HepG2 (cell line): ENCODE results near the gene ZFP90. TPM values are rescaled to one million over a fixed set of nuclear protein-coding genes. Genes with fewer than 3 reads are reported as not detected.

Experiments
- CREBL2 ChIP-seq: sonication (generic); formaldehyde crosslinking; IDR thresholded peaks from 2 replicates; pipeline ENCODE4 v1.8.1; 2023; ENCODE audit warnings: missing genetic modification reagents, mild to moderate bottlenecking, borderline replicate concordance
- FLYWCH1 ChIP-seq: sonication (generic); formaldehyde crosslinking; IDR thresholded peaks from 2 replicates; pipeline ENCODE4 v1.8.1; 2023; ENCODE audit warnings: mild to moderate bottlenecking, missing genetic modification reagents
- GABPB1 ChIP-seq: IDR thresholded peaks from 2 replicates; pipeline ENCODE4 v1.6.1; 2016; ENCODE audit warnings: mild to moderate bottlenecking, missing genetic modification reagents, moderate library complexity, missing compliant biosample characterization
- MYNN ChIP-seq: sonication (generic); formaldehyde crosslinking; IDR thresholded peaks from 2 replicates; pipeline ENCODE4 v1.4.0; 2020; ENCODE audit warnings: mild to moderate bottlenecking, low read depth, missing genetic modification reagents
- RELA ChIP-seq: sonication (generic); formaldehyde crosslinking; IDR thresholded peaks from 2 replicates; pipeline ENCODE4 v1.4.0; 2020; ENCODE audit warnings: missing genetic modification reagents
- SKIL ChIP-seq: sonication (generic); formaldehyde crosslinking; IDR thresholded peaks from 2 replicates; pipeline ENCODE4 v1.8.0; 2022; ENCODE audit warnings: missing genetic modification reagents, mild to moderate bottlenecking, moderate library complexity, borderline replicate concordance
- THRA ChIP-seq: sonication (generic); formaldehyde crosslinking; IDR thresholded peaks from 2 replicates; pipeline ENCODE4 v1.4.0; 2020; ENCODE audit warnings: missing genetic modification reagents, borderline replicate concordance
- ZBTB8A ChIP-seq: sonication (generic); formaldehyde crosslinking; IDR thresholded peaks from 2 replicates; pipeline ENCODE4 v1.4.0; 2020; ENCODE audit warnings: mild to moderate bottlenecking, low read depth, missing genetic modification reagents, borderline replicate concordance
- ZFP1 ChIP-seq: IDR thresholded peaks from 2 replicates; pipeline ENCODE4 v1.6.1; 2016
- ZNF138 ChIP-seq: sonication (generic); formaldehyde crosslinking; IDR thresholded peaks from 2 replicates; pipeline ENCODE4 v1.5.0; 2020; ENCODE audit warnings: mild to moderate bottlenecking, low read depth, missing genetic modification reagents
- ZNF143 ChIP-seq: sonication (generic); formaldehyde crosslinking; IDR thresholded peaks from 2 replicates; pipeline ENCODE4 v1.4.0; 2020; ENCODE audit warnings: missing genetic modification reagents
- ZNF329 ChIP-seq: sonication (generic); formaldehyde crosslinking; IDR thresholded peaks from 2 replicates; pipeline ENCODE4 v1.9.0; 2021; ENCODE audit warnings: low read depth, mild to moderate bottlenecking, missing genetic modification reagents
- ZNF383 ChIP-seq: sonication (generic); formaldehyde crosslinking; IDR thresholded peaks from 2 replicates; pipeline ENCODE4 v1.4.0; 2020; ENCODE audit warnings: missing genetic modification reagents, mild to moderate bottlenecking, borderline replicate concordance
- ZNF788 ChIP-seq: sonication (generic); formaldehyde crosslinking; IDR thresholded peaks from 2 replicates; pipeline ENCODE4 v1.5.0; 2020; ENCODE audit warnings: mild to moderate bottlenecking, missing genetic modification reagents, borderline replicate concordance
- ZNF883 ChIP-seq: sonication (generic); formaldehyde crosslinking; IDR thresholded peaks from 2 replicates; pipeline ENCODE4 v1.5.1; 2020; ENCODE audit warnings: mild to moderate bottlenecking, missing genetic modification reagents; ENCODE audit errors: not compliant biosample characterization
- polyA plus RNA-seq, 8 experiments: library from polyadenylated mRNA; depleted of rRNA in 3 of 8; stranded (reverse) in 7 of 8; unstranded in 1 of 8; fragments of >200 nt; fragmentation: Illumina TruSeq in 4 of 8; extraction: Trizol in 4 of 8; gene quantifications; 2 replicates each; pipeline versions ENCODE4 v1.2.1 to v1.2.3, GENCODE V29; 2011 to 2016; ENCODE audit warnings: low read depth in 4 of 8, missing spikeins in 1 of 8, mixed read lengths in 1 of 8; ENCODE audit not compliant: insufficient read depth in 1 of 8
- total RNA-seq, 5 experiments: library from RNA; depleted of rRNA; stranded (reverse); fragments of >200 nt; fragmentation: Illumina TruSeq; extraction: Trizol; gene quantifications; 2 replicates each; pipeline ENCODE4 v1.2.3, GENCODE V29; 2016; ENCODE audit warnings: low read depth in 1 of 5
- TF ChIP-seq, protein P1 (sequence below): sonication (generic); formaldehyde crosslinking; IDR thresholded peaks from 2 replicates; pipeline ENCODE4 v1.5.1; 2020; ENCODE audit warnings: mild to moderate bottlenecking, missing genetic modification reagents, moderate library complexity

Gene ZFP90
- total and polyA plus RNA-seq, 2 of the 13 experiments (the other 11 are each of a cell fraction or from before 2014, with no cell fraction given) = 17.6 to 18.9 TPM

DNA sequence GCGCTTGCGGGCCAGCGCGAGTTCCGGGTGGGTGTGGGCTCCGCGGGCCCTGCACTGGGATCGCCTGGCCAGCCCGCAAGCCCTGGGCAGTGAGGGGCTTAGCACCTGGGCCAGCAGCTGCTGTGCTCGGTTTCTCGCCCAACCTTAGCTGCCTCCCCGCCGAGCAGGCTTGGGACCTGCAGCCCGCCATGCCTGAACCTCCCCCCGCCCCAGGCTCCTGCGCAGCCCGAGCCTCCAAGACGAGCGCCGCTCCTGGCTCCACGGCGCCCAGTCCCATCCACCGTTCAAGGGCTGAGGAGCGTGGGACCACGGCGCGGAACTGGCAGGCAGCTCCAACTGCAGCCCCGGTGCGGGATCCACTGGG, 12.3 kb upstream of the ZFP90 start (continued):
- TF ChIP-seq, protein P1, sequence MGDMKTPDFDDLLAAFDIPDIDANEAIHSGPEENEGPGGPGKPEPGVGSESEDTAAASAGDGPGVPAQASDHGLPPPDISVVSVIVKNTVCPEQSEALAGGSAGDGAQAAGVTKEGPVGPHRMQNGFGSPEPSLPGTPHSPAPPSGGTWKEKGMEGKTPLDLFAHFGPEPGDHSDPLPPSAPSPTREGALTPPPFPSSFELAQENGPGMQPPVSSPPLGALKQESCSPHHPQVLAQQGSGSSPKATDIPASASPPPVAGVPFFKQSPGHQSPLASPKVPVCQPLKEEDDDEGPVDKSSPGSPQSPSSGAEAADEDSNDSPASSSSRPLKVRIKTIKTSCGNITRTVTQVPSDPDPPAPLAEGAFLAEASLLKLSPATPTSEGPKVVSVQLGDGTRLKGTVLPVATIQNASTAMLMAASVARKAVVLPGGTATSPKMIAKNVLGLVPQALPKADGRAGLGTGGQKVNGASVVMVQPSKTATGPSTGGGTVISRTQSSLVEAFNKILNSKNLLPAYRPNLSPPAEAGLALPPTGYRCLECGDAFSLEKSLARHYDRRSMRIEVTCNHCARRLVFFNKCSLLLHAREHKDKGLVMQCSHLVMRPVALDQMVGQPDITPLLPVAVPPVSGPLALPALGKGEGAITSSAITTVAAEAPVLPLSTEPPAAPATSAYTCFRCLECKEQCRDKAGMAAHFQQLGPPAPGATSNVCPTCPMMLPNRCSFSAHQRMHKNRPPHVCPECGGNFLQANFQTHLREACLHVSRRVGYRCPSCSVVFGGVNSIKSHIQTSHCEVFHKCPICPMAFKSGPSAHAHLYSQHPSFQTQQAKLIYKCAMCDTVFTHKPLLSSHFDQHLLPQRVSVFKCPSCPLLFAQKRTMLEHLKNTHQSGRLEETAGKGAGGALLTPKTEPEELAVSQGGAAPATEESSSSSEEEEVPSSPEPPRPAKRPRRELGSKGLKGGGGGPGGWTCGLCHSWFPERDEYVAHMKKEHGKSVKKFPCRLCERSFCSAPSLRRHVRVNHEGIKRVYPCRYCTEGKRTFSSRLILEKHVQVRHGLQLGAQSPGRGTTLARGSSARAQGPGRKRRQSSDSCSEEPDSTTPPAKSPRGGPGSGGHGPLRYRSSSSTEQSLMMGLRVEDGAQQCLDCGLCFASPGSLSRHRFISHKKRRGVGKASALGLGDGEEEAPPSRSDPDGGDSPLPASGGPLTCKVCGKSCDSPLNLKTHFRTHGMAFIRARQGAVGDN (CRISPR knock-in tag) = peak; percentile 7; the same call in 1 of the 2 replicates
- no peak for TF ChIP-seq SKIL (CRISPR knock-in tag)
- peak; percentile 9 for TF ChIP-seq ZNF883
- no peak for TF ChIP-seq ZNF143 (CRISPR knock-in tag)
- no peak for TF ChIP-seq ZNF138 (CRISPR knock-in tag)
- peak; percentile 23; the same call in 1 of the 2 replicates for TF ChIP-seq GABPB1 (CRISPR knock-in tag)
- no peak for TF ChIP-seq ZBTB8A (CRISPR knock-in tag)
- no peak for TF ChIP-seq CREBL2 (CRISPR knock-in tag)
- TF ChIP-seq MYNN (CRISPR knock-in tag) = no peak
- TF ChIP-seq ZNF788 = no peak
- TF ChIP-seq RELA = no peak
- no peak for TF ChIP-seq ZNF383 (CRISPR knock-in tag)
- no peak for TF ChIP-seq THRA (CRISPR knock-in tag)
- TF ChIP-seq ZNF329 (CRISPR knock-in tag) = no peak
- TF ChIP-seq FLYWCH1 (CRISPR knock-in tag) = no peak
- no peak for TF ChIP-seq ZFP1 (CRISPR knock-in tag)
